Measurements from ENCODE around the gene TMEM151B. TPM values are rescaled to one million over a fixed set of nuclear protein-coding genes. Genes with fewer than 3 reads are reported as not detected.

The TMEM151B gene
- 0.03 TPM in 1 of 2 replicates, not detected in the other for total RNA-seq (2014; rRNA removed; shearing (Covaris generic))

GRCh38 chr6:44269921-44270525 is at the start of gene TMEM151B:
Gene TMEM151B (plus strand): TSS chr6:44270450. CDS start chr6:44270743, 293 bp downstream.

DNA sequence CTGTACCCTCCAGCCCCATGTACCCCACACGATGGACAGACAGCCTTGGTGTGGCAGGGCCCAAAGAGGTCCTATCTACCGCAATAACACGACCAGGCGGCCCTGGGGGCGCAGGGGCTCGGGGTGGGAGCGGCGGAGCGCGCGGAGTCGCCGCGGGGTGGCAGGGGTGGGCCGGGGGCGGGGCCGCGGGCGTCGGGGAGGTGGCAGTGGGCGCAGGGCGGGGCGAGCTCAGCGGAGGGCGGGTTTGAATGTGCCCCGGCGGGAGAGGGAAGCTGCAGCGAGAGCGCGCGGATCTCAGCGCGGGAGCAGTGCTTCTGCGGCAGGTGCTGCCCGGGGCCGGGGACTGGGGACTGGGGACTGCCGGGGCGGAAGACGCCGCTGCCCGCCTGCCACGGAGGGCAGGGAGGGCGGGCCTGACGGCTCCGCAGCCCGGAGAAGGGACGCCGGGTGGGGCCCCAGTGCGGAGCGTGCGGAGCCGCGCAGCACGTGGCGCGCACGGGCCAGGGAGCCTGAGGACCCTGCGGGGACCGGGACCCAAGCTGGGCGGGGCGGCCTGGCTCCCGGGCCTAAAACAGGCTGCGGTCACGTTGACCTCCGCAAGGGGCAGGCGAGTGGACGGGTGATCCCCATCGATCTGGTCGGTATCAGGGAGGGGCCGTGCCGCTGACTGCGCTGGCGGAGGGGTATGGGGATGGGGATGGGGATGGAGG is 46.8 kb upstream of the TMEM151B start, which contains the start of gene SLC29A1:
SLC29A1 (plus strand) TSS at position 277 of the 710 bp plus-strand sequence. CDS start 3,719 bp downstream, outside the sequence.

GRCh38 chr6:44246663-44247337 is 23.4 kb upstream of the TMEM151B start, which contains the start of gene HSP90AB1:
Gene HSP90AB1 (plus strand): TSS chr6:44247101. CDS start chr6:44248630, 1,529 bp downstream.

GRCh38 chr6:44257025-44257752 is 13.1 kb upstream of the TMEM151B start, which contains the start of gene SLC35B2:
Gene SLC35B2 (minus strand): TSS chr6:44257528. CDS start chr6:44257410, 118 bp downstream.

GRCh38 chr6:44265007-44265721 is 5.1 kb upstream of the TMEM151B start, which contains the start of gene NFKBIE:
Gene NFKBIE (minus strand): TSS chr6:44265551. CDS start chr6:44265346, 205 bp downstream.

DNA sequence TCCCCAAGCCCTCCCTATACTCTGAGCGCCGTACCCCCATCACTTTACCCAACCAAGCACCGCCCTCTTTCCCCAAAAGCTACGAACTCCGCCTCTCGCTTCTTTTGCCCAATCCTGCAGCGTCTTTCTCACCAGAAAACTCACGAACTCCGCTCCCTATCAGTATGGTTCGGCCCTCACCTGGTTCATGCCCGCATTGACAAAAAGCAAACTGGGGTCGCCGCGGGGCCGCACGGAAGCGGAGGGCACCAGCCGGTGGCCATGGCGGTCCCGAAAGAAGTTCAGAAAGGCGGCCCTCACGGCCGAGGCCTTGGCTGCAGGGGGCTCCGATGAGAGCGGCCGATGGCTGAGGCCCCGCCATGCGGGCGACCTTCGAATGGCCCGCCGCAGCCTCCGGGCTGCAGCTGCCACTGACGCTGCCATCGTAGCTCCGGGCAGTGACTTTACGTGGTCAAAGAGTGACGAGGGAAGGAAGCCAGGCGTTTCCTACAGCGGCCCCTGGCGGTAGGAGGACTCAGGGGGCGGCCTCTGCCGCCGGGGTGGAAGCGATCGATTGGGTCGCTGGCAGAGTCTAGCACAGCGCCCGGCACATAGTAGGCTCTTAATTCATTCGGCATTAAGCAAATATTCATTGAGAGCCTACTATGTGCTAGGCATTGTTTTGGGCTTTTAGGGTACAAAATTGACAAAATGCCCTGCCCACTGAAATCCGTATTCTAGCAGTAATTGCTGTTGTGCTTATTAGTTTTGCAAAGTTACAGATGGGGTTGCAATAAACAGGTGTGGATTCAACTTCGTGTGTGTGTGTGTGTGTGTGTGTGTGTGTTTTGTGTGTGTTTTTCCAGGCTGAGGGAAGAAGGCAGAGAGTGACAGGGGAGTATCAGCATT is 42.9 kb downstream of the TMEM151B start, which contains the start of gene AARS2:
AARS2 (minus strand) TSS at position 447 of the 888 bp plus-strand sequence; CDS start at position 423, 24 bp downstream.

GRCh38 chr6:44342489-44342888 is 72.2 kb downstream of the TMEM151B start, which contains the start of gene SPATS1:
Gene SPATS1 (plus strand): TSS chr6:44342650. CDS start chr6:44343096, 446 bp downstream.

Other genes with a start within 250 kb of the TMEM151B start
- 64.7 and 73.3 TPM in 2 replicates for gene MRPL14, start 143.0 kb upstream of the TMEM151B start, total RNA-seq (2014; rRNA removed; shearing (Covaris generic))
- 13.9 and 15.7 TPM in 2 replicates for gene TMEM63B, start 142.9 kb upstream of the TMEM151B start, total RNA-seq (2014; rRNA removed; shearing (Covaris generic))
- 0.34 TPM in 1 of 2 replicates, not detected in the other for gene CAPN11, start 111.6 kb upstream of the TMEM151B start, total RNA-seq (2014; rRNA removed; shearing (Covaris generic))
- gene MYMX, start 53.5 kb upstream of the TMEM151B start, total RNA-seq (2014; rRNA removed; shearing (Covaris generic)), result not detected in 2 replicates
- 16.3 and 21.6 TPM in 2 replicates for gene SLC29A1, start 46.9 kb upstream of the TMEM151B start, total RNA-seq (2014; rRNA removed; shearing (Covaris generic))
- gene HSP90AB1, start 23.3 kb upstream of the TMEM151B start, total RNA-seq (2014; rRNA removed; shearing (Covaris generic)), result 919 and 953 TPM in 2 replicates
- gene SLC35B2, start 12.9 kb upstream of the TMEM151B start, total RNA-seq (2014; rRNA removed; shearing (Covaris generic)), result 76.1 and 78.0 TPM in 2 replicates
- 8.4 and 10.1 TPM in 2 replicates for gene NFKBIE, start 4.9 kb upstream of the TMEM151B start, total RNA-seq (2014; rRNA removed; shearing (Covaris generic))
- gene AARS2, start 42.9 kb downstream of the TMEM151B start, total RNA-seq (2014; rRNA removed; shearing (Covaris generic)), result 21.3 and 21.6 TPM in 2 replicates
- gene SPATS1, start 72.2 kb downstream of the TMEM151B start, total RNA-seq (2014; rRNA removed; shearing (Covaris generic)), result not detected in 2 replicates
- 17.7 and 21.6 TPM in 2 replicates for gene CDC5L, start 117.3 kb downstream of the TMEM151B start, total RNA-seq (2014; rRNA removed; shearing (Covaris generic))